ENCODE measurements around the gene ABLIM1.

Gene ABLIM1

GRCh38 chr10:114557854-114558253, 100.2 kb downstream of the ABLIM1 start (continued):
- TF ChIP-seq ZNF639 (tag by site-specific recombination; IDR thresholded peaks at IDR 0.05): no peak

- CTCF ChIA-PET: interaction anchor here (0.7 kb wide), 1 partner anchor 871 kb away, joined by 3 read pairs; no protein-coding TSS in a partner anchor
These were observed 101.6 kb downstream of the ABLIM1 start for GRCh38 chr10:114556236-114557122.

GRCh38 chr10:114553436-114553835, 104.6 kb downstream of the ABLIM1 start:
- Histone ChIP-seq H3K4me1 (ENCODE audit: control insufficient read depth, insufficient read depth, low read length) (peaks cover 10% of the 10 kb centered on the region), H3K9me3 (ENCODE audit: control insufficient read depth, insufficient read depth, low read depth, low read length) (peaks cover 2% of the 10 kb centered on the region), H3K27ac (ENCODE audit: extremely low read depth, low read depth, low read length) (no peak overlapping the region), H3K4me3 (ENCODE audit: low read depth, low read length) (no peak overlapping the region), H3K36me3 (ENCODE audit: control insufficient read depth in 2 of 2, insufficient read depth in 1 of 2, low read length in 2 of 2) (no peaks in the 10 kb centered on the region)
- POLR2A ChIA-PET: no interaction called here
- CTCF ChIA-PET: interaction anchor here (0.5 to 7.3 kb wide), 9 partner anchors 79 to 576 kb away, joined by 3 to 57 read pairs (median 6); no protein-coding TSS in a partner anchor
- TF ChIP-seq ZBTB49 (tag by site-specific recombination; IDR thresholded peaks at IDR 0.05; ENCODE audit: low read depth) (no peak), ZBTB7A (tag by site-specific recombination; IDR thresholded peaks at IDR 0.05; ENCODE audit: low read depth) (no peak), ZNF626 (tag by site-specific recombination; IDR thresholded peaks at IDR 0.05) (no peak), ZSCAN5A (tag by site-specific recombination; IDR thresholded peaks at IDR 0.05) (no peak), ZNF521 (tag by site-specific recombination; IDR thresholded peaks at IDR 0.05) (no peak), ZNF501 (tag by site-specific recombination; IDR thresholded peaks at IDR 0.05) (no peak), ZNF518A (tag by site-specific recombination; conservative IDR thresholded peaks at IDR 0.05; ENCODE audit: low read depth) (no peak), ZNF391 (tag by site-specific recombination; IDR thresholded peaks at IDR 0.05; ENCODE audit: borderline replicate concordance, low read depth) (no peak), SALL2 (tag by site-specific recombination; IDR thresholded peaks at IDR 0.05; ENCODE audit: borderline replicate concordance) (no peak), ZNF174 (tag by site-specific recombination; IDR thresholded peaks at IDR 0.05) (no peak), MEIS1 (CRISPR knock-in tag; IDR thresholded peaks at IDR 0.05; ENCODE audit: borderline replicate concordance) (no peak)

More at GRCh38 chr10:114556236-114557122, 101.6 kb downstream of the ABLIM1 start:
- Histone ChIP-seq H3K27ac (ENCODE audit: extremely low read depth, low read depth, low read length) (no peak overlapping the region), H3K4me3 (ENCODE audit: low read depth, low read length) (no peak overlapping the region), H3K9me3 (ENCODE audit: control insufficient read depth, insufficient read depth, low read depth, low read length) (peaks cover 2% of the 10 kb centered on the region), H3K36me3 (ENCODE audit: control insufficient read depth in 2 of 2, insufficient read depth in 1 of 2, low read length in 2 of 2) (no peaks in the 10 kb centered on the region), H3K4me1 (ENCODE audit: control insufficient read depth, insufficient read depth, low read length) (peaks cover 10% of the 10 kb centered on the region)
- POLR2A ChIA-PET: no interaction called here
- TF ChIP-seq ZNF26 (tag by site-specific recombination; IDR thresholded peaks at IDR 0.05): peak; percentile 33; the same call in 1 of the 2 replicates
- no peak for TF ChIP-seq BCL6B (tag by site-specific recombination; IDR thresholded peaks at IDR 0.05)
